PFSK-1 (cell line): ENCODE data around the gene SLC41A3.

Experiments
- FOXP2 ChIP-seq: optimal IDR thresholded peaks from 2 replicates; pipeline ENCODE3; 2011; ENCODE audit warnings: borderline replicate concordance, control low read depth, inconsistent platforms; ENCODE audit not compliant: insufficient read depth; ENCODE audit errors: extremely low read length, extremely low read depth
- POLR2AphosphoS5 ChIP-seq: IDR thresholded peaks from 2 replicates; pipeline ENCODE4 v1.6.1; 2012; ENCODE audit warnings: low read depth, mild to moderate bottlenecking, control low read depth, low read length, moderate library complexity
- SIN3A ChIP-seq: IDR thresholded peaks from 2 replicates; pipeline ENCODE4 v1.6.1; 2012; ENCODE audit warnings: mild to moderate bottlenecking, low read length, moderate library complexity, borderline replicate concordance; ENCODE audit not compliant: insufficient read depth
- TAF1 ChIP-seq: IDR thresholded peaks from 2 replicates; pipeline ENCODE4 v1.6.1; 2012; ENCODE audit warnings: low read length, control low read depth, borderline replicate concordance; ENCODE audit not compliant: insufficient read depth
- TF ChIP-seq, protein P1 (sequence below), 2 experiments: IDR thresholded peaks; 2 replicates each; pipeline versions ENCODE4 v1.6.1 to v1.8.0; 2011 to 2012; ENCODE audit warnings: low read depth in 2 of 2, low read length in 2 of 2, control low read depth in 1 of 2, inconsistent platforms in 1 of 2, mild to moderate bottlenecking in 1 of 2, moderate library complexity in 1 of 2; ENCODE audit not compliant: insufficient read depth in 1 of 2

Gene SLC41A3

DNA sequence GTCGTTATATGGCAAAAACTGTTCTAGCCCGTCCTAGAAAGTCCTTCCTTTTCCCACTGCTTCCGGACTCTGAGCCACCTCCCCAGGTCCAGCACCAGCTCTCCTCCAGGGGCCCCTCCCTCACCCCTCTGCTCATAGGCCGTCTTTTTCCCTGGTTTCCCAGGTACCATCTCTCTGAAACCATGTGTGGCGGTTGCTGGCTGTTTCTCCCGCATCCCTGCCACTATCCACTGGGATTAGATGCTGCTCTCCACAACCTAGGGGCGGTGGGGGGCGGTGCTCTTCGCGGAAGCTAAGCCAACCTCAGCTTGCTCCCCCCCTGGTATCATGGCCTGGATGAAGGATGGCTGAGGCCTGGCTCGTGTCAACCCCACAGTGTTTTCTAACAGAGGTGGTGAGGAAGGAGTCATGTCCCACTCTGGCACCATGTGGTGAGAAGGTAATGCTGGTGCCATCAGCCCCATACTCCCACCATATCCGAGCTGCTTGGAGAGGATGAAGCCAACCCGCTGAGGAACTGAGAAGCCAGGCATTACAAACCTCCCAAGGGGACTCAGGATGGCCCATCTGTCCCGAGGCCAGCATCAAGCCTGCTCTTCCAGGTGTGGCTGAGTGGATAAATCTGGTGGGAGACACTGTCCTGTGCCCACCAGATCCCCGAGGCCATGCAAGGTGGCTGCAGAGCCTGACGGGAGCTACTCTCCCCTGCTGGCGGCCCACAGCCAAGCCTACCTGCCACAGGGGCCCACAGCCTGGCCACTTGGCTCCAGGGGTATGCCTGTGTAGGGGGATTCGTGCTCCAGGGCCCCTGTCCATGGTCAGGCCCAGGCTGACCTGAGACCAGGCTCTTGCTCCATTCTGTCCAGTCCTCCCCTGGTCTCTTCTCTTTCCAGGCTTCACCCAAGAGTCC, 27.9 kb upstream of the SLC41A3 start:
- TF ChIP-seq, protein P1, sequence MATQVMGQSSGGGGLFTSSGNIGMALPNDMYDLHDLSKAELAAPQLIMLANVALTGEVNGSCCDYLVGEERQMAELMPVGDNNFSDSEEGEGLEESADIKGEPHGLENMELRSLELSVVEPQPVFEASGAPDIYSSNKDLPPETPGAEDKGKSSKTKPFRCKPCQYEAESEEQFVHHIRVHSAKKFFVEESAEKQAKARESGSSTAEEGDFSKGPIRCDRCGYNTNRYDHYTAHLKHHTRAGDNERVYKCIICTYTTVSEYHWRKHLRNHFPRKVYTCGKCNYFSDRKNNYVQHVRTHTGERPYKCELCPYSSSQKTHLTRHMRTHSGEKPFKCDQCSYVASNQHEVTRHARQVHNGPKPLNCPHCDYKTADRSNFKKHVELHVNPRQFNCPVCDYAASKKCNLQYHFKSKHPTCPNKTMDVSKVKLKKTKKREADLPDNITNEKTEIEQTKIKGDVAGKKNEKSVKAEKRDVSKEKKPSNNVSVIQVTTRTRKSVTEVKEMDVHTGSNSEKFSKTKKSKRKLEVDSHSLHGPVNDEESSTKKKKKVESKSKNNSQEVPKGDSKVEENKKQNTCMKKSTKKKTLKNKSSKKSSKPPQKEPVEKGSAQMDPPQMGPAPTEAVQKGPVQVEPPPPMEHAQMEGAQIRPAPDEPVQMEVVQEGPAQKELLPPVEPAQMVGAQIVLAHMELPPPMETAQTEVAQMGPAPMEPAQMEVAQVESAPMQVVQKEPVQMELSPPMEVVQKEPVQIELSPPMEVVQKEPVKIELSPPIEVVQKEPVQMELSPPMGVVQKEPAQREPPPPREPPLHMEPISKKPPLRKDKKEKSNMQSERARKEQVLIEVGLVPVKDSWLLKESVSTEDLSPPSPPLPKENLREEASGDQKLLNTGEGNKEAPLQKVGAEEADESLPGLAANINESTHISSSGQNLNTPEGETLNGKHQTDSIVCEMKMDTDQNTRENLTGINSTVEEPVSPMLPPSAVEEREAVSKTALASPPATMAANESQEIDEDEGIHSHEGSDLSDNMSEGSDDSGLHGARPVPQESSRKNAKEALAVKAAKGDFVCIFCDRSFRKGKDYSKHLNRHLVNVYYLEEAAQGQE (IDR thresholded peaks at IDR 0.05; ENCODE audit: insufficient read depth in 1 of 2, low read depth in 2 of 2, low read length in 2 of 2) = no peak
- TF ChIP-seq SIN3A (no peak), FOXP2 (no peak), TAF1 (no peak), POLR2AphosphoS5 (no peak)

DNA sequence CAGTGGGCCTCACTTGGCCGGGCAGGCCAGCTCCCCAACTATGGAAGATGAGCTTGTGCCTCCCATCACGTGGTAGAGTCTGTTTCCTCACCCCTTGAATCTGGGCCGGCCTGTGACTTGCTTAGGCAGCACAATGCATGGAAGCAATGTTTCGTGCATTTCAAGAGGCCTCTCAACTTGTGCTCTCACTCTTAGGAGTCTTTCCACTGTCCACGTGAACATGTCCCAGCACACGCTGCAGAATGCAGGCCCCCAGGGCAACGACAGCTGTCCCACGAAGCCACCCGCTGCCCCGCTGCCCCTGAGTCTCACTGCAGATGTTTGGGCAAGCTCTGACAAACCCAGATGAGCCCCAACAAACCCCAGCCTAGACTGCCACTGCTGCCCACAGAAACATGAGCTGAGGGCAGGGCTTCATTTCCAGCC, 27.2 kb upstream of the SLC41A3 start:
- TF ChIP-seq, protein P1 (IDR thresholded peaks at IDR 0.05; ENCODE audit: insufficient read depth in 1 of 2, low read depth in 2 of 2, low read length in 2 of 2) = no peak
- TF ChIP-seq FOXP2 = no peak

DNA sequence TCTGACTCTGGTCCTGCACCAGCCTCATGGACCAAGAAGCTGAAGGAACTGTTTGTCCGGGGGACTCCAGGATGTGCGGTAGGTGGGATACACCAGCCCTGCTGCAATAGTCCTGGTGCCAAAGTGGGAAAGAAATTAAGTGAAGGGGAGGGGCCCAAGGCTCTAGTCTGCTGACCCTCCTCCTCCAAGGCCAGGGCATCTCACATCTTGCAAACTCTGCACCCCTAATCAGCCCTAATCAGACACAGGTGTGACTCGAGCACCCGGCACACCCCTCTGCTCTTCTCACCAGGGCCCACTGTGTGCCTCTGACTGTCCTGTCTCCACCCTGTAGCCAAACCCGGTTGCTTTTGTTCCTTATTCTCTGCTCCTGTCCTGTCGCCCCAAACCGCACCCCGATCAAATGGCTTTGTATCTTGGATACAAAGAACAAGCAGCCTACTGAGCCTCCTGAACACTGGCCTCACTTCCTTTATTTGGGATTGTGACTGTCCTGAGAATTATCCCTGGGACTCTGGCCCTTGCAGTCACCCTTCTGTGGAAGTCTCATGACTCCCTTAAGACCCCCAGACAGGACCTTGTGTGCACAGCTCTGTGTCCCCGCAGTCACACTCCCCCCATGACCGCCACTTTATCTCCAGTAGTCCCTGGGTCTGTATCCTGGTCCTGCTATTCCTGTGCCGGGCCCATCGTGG, 26.7 kb upstream of the SLC41A3 start:
- TF ChIP-seq FOXP2 (no peak), SIN3A (no peak), POLR2AphosphoS5 (no peak), TAF1 (no peak)
- TF ChIP-seq, protein P1 (IDR thresholded peaks at IDR 0.05; ENCODE audit: insufficient read depth in 1 of 2, low read depth in 2 of 2, low read length in 2 of 2) = no peak

DNA sequence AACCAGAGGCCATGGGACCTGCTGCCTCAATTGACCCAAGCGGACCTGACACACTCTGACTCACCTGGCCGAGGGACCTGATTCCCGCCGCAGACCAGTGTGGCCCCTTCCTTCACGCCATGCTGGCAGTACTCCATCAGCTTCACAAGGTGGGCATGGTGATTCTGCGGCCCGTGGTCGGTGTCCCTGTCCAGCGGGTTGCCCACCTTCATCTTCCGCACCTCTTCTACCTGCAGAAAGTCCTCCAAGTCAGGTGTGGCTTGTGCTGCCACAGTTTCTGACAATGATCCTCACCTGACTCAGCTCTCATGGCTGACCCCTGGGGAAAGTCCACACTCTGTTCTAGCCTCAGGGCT, 25.9 kb upstream of the SLC41A3 start:
- TF ChIP-seq, protein P1 (IDR thresholded peaks at IDR 0.05; ENCODE audit: insufficient read depth in 1 of 2, low read depth in 2 of 2, low read length in 2 of 2) = no peak
- TF ChIP-seq SIN3A = no peak
- no peak for TF ChIP-seq FOXP2
- no peak for TF ChIP-seq POLR2AphosphoS5
